Lower leg skin (tissue), 4 donors: ENCODE data around the gene KRTAP10-1. TPM values are rescaled to one million over a fixed set of nuclear protein-coding genes. Genes with fewer than 3 reads are reported as not detected.

Source experiments
- DNase-seq, 2 donors: peaks; one replicate each; pipeline ENCODE4 v3.0.0-alpha.2; 2019; ENCODE audit warnings: low spot score in 2 of 2
- H3K4me3 ChIP-seq: fragments of 200-600 bp; sonication (generic); 2 replicates; pipeline ENCODE4 v1.5.1; 2017; ENCODE audit warnings: mild to moderate bottlenecking, low read depth; ENCODE audit not compliant: poor library complexity, severe bottlenecking
- POLR2A ChIP-seq, 2 donors: fragments of 450-650 bp; IDR thresholded peaks; one replicate each; pipeline ENCODE4 v1.6.1; 2016 to 2017; ENCODE audit warnings: antibody characterized with exemption in 2 of 2, mild to moderate bottlenecking in 1 of 2, moderate library complexity in 1 of 2
- WGBS, 2 donors: methylation state at CpG; one replicate each; pipeline ENCODE4 v1.1.5; 2018; 5-methylcytosine and 5-hydroxymethylcytosine counted together
- intact Hi-C: fragments of 100-400 bp; cut with DNase I; formaldehyde crosslinking; loops from one replicate; pipeline ENCODE4 v1.15.0; 2023; ENCODE audit warnings: low total_unique reads
- total RNA-seq, 4 donors: library from RNA; depleted of rRNA; stranded (reverse); fragments of >200 nt; gene quantifications; one replicate each; pipeline ENCODE4 v1.1.0, GENCODE V29; 2016
- TF ChIP-seq, protein P1 (sequence below), 3 donors: fragments of 450-650 bp; IDR thresholded peaks; one replicate each; pipeline ENCODE4 v1.5.1; 2016; ENCODE audit warnings: antibody characterized with exemption in 3 of 3, mild to moderate bottlenecking in 3 of 3, moderate library complexity in 2 of 3

The KRTAP10-1 gene
- total RNA-seq, 4 donors from 2014 or later: 3.0 TPM; not detected in 3

GRCh38 chr21:44490816-44491215 is 49.2 kb downstream of the KRTAP10-1 start:
- H3K4me3 ChIP-seq: no peak overlapping the region
- intact Hi-C loops: no loop called here
- 92 to 94% methylated on average over 9 of the region's 9 CpGs for WGBS, 2 donors
- no peak for TF ChIP-seq POLR2A (IDR thresholded peaks at IDR 0.05)
- TF ChIP-seq, protein P1, sequence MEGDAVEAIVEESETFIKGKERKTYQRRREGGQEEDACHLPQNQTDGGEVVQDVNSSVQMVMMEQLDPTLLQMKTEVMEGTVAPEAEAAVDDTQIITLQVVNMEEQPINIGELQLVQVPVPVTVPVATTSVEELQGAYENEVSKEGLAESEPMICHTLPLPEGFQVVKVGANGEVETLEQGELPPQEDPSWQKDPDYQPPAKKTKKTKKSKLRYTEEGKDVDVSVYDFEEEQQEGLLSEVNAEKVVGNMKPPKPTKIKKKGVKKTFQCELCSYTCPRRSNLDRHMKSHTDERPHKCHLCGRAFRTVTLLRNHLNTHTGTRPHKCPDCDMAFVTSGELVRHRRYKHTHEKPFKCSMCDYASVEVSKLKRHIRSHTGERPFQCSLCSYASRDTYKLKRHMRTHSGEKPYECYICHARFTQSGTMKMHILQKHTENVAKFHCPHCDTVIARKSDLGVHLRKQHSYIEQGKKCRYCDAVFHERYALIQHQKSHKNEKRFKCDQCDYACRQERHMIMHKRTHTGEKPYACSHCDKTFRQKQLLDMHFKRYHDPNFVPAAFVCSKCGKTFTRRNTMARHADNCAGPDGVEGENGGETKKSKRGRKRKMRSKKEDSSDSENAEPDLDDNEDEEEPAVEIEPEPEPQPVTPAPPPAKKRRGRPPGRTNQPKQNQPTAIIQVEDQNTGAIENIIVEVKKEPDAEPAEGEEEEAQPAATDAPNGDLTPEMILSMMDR (IDR thresholded peaks at IDR 0.05): no peak
- no peak for DNase-seq

DNA sequence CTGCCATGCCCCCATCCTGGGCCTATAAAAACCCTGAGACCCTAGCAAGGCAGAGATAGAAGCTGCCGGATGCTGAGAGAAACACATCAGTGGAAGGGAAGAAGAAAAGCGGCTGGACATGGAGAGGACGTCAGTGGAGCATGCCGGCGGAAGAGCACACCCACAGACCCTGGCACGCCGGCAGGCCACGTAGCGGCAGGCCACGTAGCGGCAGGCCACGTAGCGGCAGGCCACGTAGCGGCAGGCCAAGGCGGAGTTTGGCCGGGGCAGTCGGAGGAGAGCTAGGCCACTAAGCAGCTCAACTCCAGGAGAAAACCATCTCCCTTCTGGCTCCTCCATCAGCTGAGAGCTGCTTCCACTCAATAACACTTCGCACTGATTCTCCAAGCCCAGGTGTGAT is 49.6 kb downstream of the KRTAP10-1 start:
- no peak for DNase-seq
- no peak for TF ChIP-seq POLR2A (IDR thresholded peaks at IDR 0.05)
- TF ChIP-seq, protein P1 (IDR thresholded peaks at IDR 0.05): no peak
- 95 to 96% methylated on average over 19 of the region's 19 CpGs for WGBS, 2 donors
- H3K4me3 ChIP-seq: no peak overlapping the region
- intact Hi-C loops: no loop called here

GRCh38 chr21:44489962-44490361 is 50.0 kb downstream of the KRTAP10-1 start:
- DNase-seq: no peak
- H3K4me3 ChIP-seq: no peak overlapping the region
- 38 to 47% methylated on average over 7 of the region's 7 CpGs for WGBS, 2 donors
- intact Hi-C loops: no loop called here
- TF ChIP-seq, protein P1 (IDR thresholded peaks at IDR 0.05): no peak
- TF ChIP-seq POLR2A (IDR thresholded peaks at IDR 0.05): no peak

Other genes starting within 250 kb of the KRTAP10-1 start
- gene PFKL, start 240.1 kb downstream of the KRTAP10-1 start, total RNA-seq: 100 to 1,000 TPM; 104 to 145 (median 136) TPM
- gene CFAP410, start 200.8 kb downstream of the KRTAP10-1 start, total RNA-seq: 10 to 100 TPM; 21.3 to 40.1 (median 25.2) TPM
- 1 to 10 TPM; 1.9 to 9.4 (median 2.2) TPM for gene TRPM2, start 186.6 kb downstream of the KRTAP10-1 start, total RNA-seq
- gene LRRC3, start 84.7 kb downstream of the KRTAP10-1 start, total RNA-seq: 1 to 10 TPM; 2.9 to 5.8 (median 3.2) TPM
- 1 to 10 TPM in 1 of 4 donors, not detected in 3; 9.3 TPM for gene KRTAP10-2, start 11.3 kb upstream of the KRTAP10-1 start, total RNA-seq
- gene KRTAP10-3, start 18.6 kb upstream of the KRTAP10-1 start, total RNA-seq: 1 to 10 TPM in 1 of 4 donors, not detected in 3; 4.8 TPM
- 1 to 10 TPM in 1 of 4 donors, not detected in 3; 6.3 TPM for gene KRTAP10-4, start 33.5 kb upstream of the KRTAP10-1 start, total RNA-seq
- 1 to 10 TPM in 1 of 4 donors, not detected in 3; 6.1 TPM for gene KRTAP10-5, start 40.4 kb upstream of the KRTAP10-1 start, total RNA-seq
- 1 to 10 TPM in 1 of 4 donors, not detected in 3; 1.3 TPM for gene KRTAP10-6, start 52.3 kb upstream of the KRTAP10-1 start, total RNA-seq
- gene KRTAP10-7, start 60.4 kb upstream of the KRTAP10-1 start, total RNA-seq: 10 to 100 TPM in 1 of 4 donors, 1 to 10 TPM in 1, not detected in 2; 2.4 to 11.0 TPM
- gene KRTAP10-8, start 71.9 kb upstream of the KRTAP10-1 start, total RNA-seq: 1 to 10 TPM in 1 of 4 donors, not detected in 3; 4.6 TPM
- gene KRTAP10-9, start 86.9 kb upstream of the KRTAP10-1 start, total RNA-seq: 1 to 10 TPM in 1 of 4 donors, not detected in 3; 4.7 TPM
- gene KRTAP10-10, start 97.2 kb upstream of the KRTAP10-1 start, total RNA-seq: 1 to 10 TPM in 1 of 4 donors, not detected in 3; 5.3 TPM
- 1 to 10 TPM in 1 of 4 donors, not detected in 3; 6.5 TPM for gene KRTAP10-11, start 106.2 kb upstream of the KRTAP10-1 start, total RNA-seq
- gene KRTAP12-4, start 114.5 kb upstream of the KRTAP10-1 start, total RNA-seq: not detected
- 10 to 100 TPM in 1 of 4 donors, not detected in 3; 13.2 TPM for gene KRTAP12-3, start 117.7 kb upstream of the KRTAP10-1 start, total RNA-seq
- 10 to 100 TPM in 1 of 4 donors, not detected in 3; 17.5 TPM for gene KRTAP12-2, start 126.7 kb upstream of the KRTAP10-1 start, total RNA-seq
- gene KRTAP12-1, start 142.0 kb upstream of the KRTAP10-1 start, total RNA-seq: 10 to 100 TPM in 1 of 4 donors, not detected in 3; 12.3 TPM
- gene KRTAP10-12, start 157.0 kb upstream of the KRTAP10-1 start, total RNA-seq: 1 to 10 TPM in 1 of 4 donors, not detected in 3; 2.1 TPM
- under 1 TPM in 1 of 4 donors, not detected in 3; 0.06 TPM for gene TSPEAR, start 171.4 kb upstream of the KRTAP10-1 start, total RNA-seq